OCI-LY3 (cell line): ENCODE measurements around the gene STRN4.
"Not testable (repeated sequence)": the region's sequence is repeated elsewhere in the genome, so short reads cannot be mapped to it uniquely, and the experiment has no call there.

Experiments used
- H2AFZ ChIP-seq: fragments of 200-600, 300-600 bp; shearing (Covaris generic); 2 replicates; pipeline ENCODE4 v1.6.0; 2014; ENCODE audit warnings: antibody characterized with exemption, low read depth, low read length
- H3K27ac ChIP-seq: fragments of 200-600, 300-600 bp; sonication (generic); 2 replicates; pipeline ENCODE4 v1.5.1; 2014; ENCODE audit warnings: mild to moderate bottlenecking, low read length, moderate library complexity, mixed read lengths
- H3K27me3 ChIP-seq: fragments of 200-600, 300-600 bp; sonication (generic); 2 replicates; pipeline ENCODE4 v1.6.1; 2014; ENCODE audit warnings: low read depth, low read length, mixed read lengths
- H3K36me3 ChIP-seq: fragments of 200-600, 300-600 bp; sonication (generic); replicated peaks from 2 replicates; pipeline ENCODE3; 2014; ENCODE audit warnings: low read depth, low read length, mixed read lengths
- H3K4me1 ChIP-seq: fragments of 300-600, 200-600 bp; sonication (generic); 2 replicates; pipeline ENCODE4 v1.6.1; 2014; ENCODE audit warnings: low read length, mixed read lengths
- H3K4me2 ChIP-seq: fragments of 200-600, 300-600 bp; sonication (generic); 2 replicates; pipeline ENCODE4 v1.6.1; 2014; ENCODE audit warnings: low read length, mixed read lengths
- H3K4me3 ChIP-seq: fragments of 300-600, 200-600 bp; sonication (generic); 2 replicates; pipeline ENCODE4 v1.5.1; 2014; ENCODE audit warnings: antibody characterized with exemption, mild to moderate bottlenecking, low read length, moderate library complexity
- H3K79me2 ChIP-seq: fragments of 300-600, 200-600 bp; shearing (Covaris generic); 2 replicates; pipeline ENCODE4 v1.6.1; 2014; ENCODE audit warnings: mild to moderate bottlenecking, low read length, mixed read lengths
- H3K9ac ChIP-seq: fragments of 300-600, 200-600 bp; shearing (Covaris generic); 2 replicates; pipeline ENCODE4 v1.6.0; 2014; ENCODE audit warnings: mild to moderate bottlenecking, low read length, moderate library complexity
- H3K9me3 ChIP-seq: fragments of 200-600, 300-600 bp; shearing (Covaris generic); 2 replicates; pipeline ENCODE4 v1.6.1; 2014; ENCODE audit warnings: low read length, mixed read lengths; ENCODE audit not compliant: insufficient read depth
- H4K20me1 ChIP-seq: fragments of 200-600, 300-600 bp; sonication (generic); 2 replicates; pipeline ENCODE4 v1.6.1; 2016; ENCODE audit warnings: low read length, mixed read lengths; ENCODE audit not compliant: insufficient read depth
- CTCF ChIP-seq: fragments of 200-600, 300-600 bp; sonication (generic); IDR thresholded peaks from 2 replicates; pipeline ENCODE4 v1.5.1; 2014; ENCODE audit warnings: antibody characterized with exemption, low read length, low read depth
- EZH2phosphoT487 ChIP-seq: fragments of 200-600 bp; shearing (Covaris generic); IDR thresholded peaks from 2 replicates; pipeline ENCODE4 v1.6.1; 2018; ENCODE audit warnings: antibody characterized with exemption, mixed run types, low read depth

The STRN4 gene

GRCh38 chr19:46784262-46785053 lies 38.2 kb upstream of the STRN4 start:
- Histone ChIP-seq H3K27me3 (0 out of 2 replicates have a peak, but pooled peaks cover 3% of the 10 kb centered on the region), H3K36me3 (peaks cover 60% of the 10 kb centered on the region), H3K9ac (peak overlapping the region; percentile 99), H3K4me3 (peak overlapping the region; percentile 89), H3K27ac (peak overlapping the region; percentile 88), H4K20me1 (peaks cover 58% of the 10 kb centered on the region), H3K4me2 (peak overlapping the region; percentile 82), H2AFZ (no peak overlapping the region), H3K9me3 (no peaks in the 10 kb centered on the region), H3K4me1 (peaks cover 27% of the 10 kb centered on the region), H3K79me2 (peaks cover 85% of the 10 kb centered on the region)
- TF ChIP-seq CTCF (peak; percentile 64), EZH2phosphoT487 (no peak)

GRCh38 chr19:46783670-46784069 lies 37.4 kb upstream of the STRN4 start:
- H3K27me3 ChIP-seq = no peaks in the 10 kb centered on the region
- H3K36me3 ChIP-seq = peaks cover 66% of the 10 kb centered on the region
- H3K9ac ChIP-seq = peak overlapping the region; percentile 99
- no peak overlapping the region for H2AFZ ChIP-seq
- peaks cover 65% of the 10 kb centered on the region for H4K20me1 ChIP-seq
- H3K27ac ChIP-seq = peak overlapping the region; percentile 88
- TF ChIP-seq EZH2phosphoT487 (no peak), CTCF (no peak)
- H3K4me1 ChIP-seq = peaks cover 21% of the 10 kb centered on the region
- H3K4me2 ChIP-seq = peak overlapping the region; percentile 82
- H3K9me3 ChIP-seq = no peaks in the 10 kb centered on the region
- peaks cover 92% of the 10 kb centered on the region for H3K79me2 ChIP-seq
- peak overlapping the region; percentile 89 for H3K4me3 ChIP-seq

GRCh38 chr19:46782355-46783019 lies 36.2 kb upstream of the STRN4 start:
- Histone ChIP-seq H3K9me3 (no peaks in the 10 kb centered on the region), H3K4me3 (no peak overlapping the region), H3K4me1 (peaks cover 21% of the 10 kb centered on the region), H3K27ac (no peak overlapping the region), H3K36me3 (peaks cover 77% of the 10 kb centered on the region), H4K20me1 (peaks cover 77% of the 10 kb centered on the region), H3K27me3 (no peaks in the 10 kb centered on the region), H2AFZ (no peak overlapping the region), H3K9ac (no peak overlapping the region), H3K79me2 (peaks cover 85% of the 10 kb centered on the region), H3K4me2 (no peak overlapping the region)
- TF ChIP-seq CTCF = no peak
- TF ChIP-seq EZH2phosphoT487 = no peak

GRCh38 chr19:46777956-46778645 lies 31.9 kb upstream of the STRN4 start:
- peaks cover 41% of the 10 kb centered on the region for H3K79me2 ChIP-seq
- H3K36me3 ChIP-seq = peaks cover 68% of the 10 kb centered on the region
- not testable (repeated sequence) for H3K9me3 ChIP-seq, H3K27ac ChIP-seq, H3K4me2 ChIP-seq, H3K9ac ChIP-seq, H3K27me3 ChIP-seq, H2AFZ ChIP-seq, H3K4me1 ChIP-seq, H3K4me3 ChIP-seq
- H4K20me1 ChIP-seq = peaks cover 67% of the 10 kb centered on the region
